Right kidney (tissue), 1 donor: Measurements from ENCODE around the gene HSD17B2.

Source experiments
- DNase-seq: peaks from one replicate; pipeline ENCODE4 v3.0.0-alpha.2; 2016

Gene HSD17B2

DNA sequence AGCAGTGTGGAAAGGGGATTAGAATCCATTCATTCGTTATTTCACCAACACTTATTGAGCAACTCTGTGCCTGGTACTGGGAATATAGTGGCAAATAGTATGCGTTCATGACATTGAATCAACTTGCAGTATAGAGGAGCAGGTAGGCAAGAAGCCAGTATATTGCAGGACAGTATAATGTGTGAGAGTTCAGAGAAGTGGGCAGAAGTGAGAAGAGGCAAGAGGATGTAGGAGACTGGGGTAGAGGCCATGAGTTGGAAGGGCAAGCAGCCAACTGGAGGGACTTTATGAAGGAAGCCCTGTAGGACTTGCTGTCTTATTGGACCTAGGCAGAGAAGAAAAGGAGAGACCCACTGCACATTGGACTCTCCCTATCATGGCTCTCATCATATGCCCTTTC, 12.3 kb downstream of the HSD17B2 start:
- no peak for DNase-seq

DNA sequence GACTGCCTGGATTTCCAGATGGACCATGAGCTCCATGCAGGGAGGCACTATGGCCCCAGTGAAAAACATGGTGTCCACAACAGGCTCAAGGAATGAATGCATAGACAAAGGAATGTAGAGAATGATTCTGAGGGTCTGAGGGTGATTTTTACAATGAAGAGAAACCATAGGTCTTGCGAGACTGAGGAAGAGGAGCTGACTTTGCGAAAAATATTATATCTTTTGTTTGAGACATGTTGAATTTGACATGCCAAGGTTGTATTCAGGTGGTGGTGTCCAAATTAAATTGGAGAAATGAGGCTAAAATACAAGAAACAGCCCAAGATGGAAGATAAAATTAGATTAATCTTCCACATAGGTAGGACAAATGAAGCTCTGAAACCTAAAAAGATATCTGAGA, 12.7 kb downstream of the HSD17B2 start:
- DNase-seq = no peak

DNA sequence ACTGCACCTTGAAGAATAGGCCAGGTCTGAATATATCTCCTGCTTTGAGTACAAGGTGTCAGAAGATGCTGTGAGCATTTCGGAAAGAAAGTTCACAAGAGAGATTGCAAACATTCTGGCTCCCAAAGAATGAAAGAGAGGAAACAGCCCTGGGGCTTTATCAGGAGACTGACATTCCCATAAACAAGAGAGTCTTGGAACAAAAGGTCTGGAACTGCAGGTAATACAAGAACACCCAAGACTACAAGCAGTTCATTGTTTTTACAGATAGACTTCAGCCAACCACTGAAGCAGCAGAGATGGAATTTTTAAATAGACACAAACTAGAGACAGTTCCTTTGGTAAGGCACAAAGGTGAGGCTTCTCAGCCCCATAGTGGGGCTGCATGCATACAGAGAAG, 14.4 kb downstream of the HSD17B2 start:
- no peak for DNase-seq

DNA sequence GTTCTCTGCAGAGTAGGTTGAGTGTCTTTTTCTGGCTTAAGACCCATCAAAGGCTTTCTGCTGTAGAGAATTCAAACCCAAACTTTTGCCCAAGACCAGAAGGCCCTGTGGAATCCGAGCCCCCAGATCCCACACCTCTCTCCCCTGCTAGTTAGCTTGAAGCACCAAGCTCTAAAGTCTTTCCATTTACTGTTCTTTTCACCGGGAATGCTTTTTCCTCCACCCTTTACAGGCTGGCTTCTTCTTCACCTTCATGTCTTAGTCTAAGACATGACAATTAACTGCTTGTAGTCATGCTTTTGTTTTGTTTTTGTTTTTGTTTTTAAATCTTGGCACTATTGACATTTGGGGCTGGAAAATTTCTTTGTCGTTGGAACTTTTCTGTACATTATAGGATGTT, 15.5 kb downstream of the HSD17B2 start:
- DNase-seq = no peak

DNA sequence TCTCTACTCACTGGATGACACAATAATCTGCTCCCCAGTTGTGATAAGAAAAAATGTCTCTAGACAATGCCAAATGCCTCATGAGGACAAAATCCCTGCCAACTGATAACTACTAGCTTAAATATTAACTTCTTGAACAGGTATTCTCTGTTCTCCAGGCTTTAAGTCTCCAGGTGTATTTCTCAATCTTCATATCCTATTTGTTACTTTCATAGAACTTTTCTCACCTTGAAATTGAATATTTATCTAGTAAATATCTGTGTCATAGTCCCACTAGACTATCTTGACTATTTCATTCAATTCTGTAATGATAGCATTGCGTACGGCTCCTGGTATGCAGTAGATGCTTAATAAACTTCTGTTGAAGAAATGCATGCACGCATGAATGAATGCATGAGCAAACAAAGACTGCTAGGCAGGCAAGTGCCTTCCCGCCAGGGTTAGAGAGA, 15.9 kb downstream of the HSD17B2 start:
- DNase-seq = no peak

DNA sequence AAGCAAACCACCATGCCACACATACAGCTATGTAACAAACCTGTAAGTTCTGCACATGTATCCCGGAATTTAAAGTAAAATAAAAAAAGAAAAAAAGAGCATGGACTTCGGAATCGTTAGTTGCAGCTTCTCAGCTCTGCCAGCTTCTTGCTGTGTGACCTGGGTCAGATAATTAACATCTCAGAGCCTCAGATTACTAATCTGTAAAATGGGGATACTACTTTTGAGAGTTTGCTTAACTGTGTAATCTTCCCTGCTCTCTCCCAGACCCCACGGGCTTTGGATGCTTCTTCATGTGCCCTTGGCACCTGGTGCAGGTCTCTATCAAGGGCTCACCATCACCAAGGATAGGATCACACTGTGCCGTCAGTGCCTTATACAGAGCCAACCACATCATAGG, 16.6 kb downstream of the HSD17B2 start:
- DNase-seq = no peak

DNA sequence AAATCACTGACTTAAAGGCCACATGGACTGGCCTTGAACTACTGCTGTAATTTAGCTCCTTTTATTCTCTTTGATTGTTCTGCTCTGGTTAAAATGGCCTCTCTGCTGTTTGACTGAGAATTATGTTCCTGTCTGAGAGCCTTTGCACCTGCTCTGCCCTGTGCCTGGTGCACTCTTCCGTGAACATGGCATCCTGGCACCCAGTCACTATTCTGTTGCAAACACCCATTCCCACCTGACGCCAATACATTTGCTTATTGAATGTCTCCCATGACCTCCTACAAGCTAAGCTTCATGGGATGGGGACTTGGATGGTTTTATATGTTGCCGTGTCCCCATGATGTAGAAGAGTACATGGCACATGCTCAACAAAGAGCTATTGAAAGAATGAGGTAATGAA, 20.1 kb downstream of the HSD17B2 start:
- no peak for DNase-seq

DNA sequence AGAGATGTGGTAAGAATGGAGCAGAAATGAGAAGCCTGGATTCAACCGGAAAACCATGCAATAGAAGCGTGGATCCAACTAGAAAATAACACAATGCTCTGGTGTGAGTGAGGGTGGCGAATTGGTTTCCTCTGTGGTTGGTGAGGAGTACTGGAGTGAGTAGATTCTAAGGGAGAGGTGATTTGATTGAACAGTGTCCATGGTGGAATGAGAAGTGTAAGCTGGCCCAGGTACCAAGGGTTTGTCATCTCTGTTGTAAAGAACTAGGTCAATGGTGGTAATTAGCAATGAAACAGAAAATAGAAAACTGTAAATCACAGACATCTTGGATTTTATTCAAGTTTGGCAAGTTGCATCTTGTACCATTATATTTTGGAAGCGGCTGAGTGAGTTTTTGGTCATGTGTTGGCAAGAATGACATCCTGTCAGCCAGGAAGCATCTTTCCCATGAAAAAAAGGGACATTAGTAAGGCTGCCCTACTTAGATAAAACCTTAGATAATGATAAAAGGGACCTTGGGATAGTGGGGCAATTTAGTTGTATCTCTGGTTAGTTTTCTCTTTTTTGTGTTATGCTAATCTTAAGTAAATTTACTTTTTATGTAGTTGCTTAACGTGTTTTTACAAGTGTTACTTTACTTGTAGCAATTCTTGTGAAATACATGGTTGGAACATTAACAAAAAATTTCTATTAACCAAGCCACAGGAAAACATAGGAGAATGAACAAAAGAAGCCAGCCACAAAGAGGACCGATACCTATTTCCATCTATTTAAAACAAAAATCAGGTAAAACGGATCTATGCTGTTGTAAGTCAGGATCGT, 20.9 kb downstream of the HSD17B2 start:
- DNase-seq = no peak

DNA sequence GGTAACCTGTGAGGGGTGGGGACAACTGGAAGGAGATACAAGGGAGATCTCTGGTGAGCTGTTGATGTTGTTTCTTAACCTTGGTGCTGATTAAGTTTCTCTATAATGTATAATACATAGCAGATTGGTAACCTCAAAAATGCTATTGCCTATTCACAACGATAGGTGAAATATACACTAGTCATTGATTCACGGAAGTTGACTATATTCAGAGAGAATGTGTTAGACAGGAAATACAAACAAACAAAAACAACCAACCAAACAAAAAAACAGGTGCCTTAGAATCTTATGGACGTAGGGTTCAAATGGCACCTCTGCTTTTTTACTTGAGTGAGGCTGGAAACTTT, 21.5 kb downstream of the HSD17B2 start:
- no peak for DNase-seq

DNA sequence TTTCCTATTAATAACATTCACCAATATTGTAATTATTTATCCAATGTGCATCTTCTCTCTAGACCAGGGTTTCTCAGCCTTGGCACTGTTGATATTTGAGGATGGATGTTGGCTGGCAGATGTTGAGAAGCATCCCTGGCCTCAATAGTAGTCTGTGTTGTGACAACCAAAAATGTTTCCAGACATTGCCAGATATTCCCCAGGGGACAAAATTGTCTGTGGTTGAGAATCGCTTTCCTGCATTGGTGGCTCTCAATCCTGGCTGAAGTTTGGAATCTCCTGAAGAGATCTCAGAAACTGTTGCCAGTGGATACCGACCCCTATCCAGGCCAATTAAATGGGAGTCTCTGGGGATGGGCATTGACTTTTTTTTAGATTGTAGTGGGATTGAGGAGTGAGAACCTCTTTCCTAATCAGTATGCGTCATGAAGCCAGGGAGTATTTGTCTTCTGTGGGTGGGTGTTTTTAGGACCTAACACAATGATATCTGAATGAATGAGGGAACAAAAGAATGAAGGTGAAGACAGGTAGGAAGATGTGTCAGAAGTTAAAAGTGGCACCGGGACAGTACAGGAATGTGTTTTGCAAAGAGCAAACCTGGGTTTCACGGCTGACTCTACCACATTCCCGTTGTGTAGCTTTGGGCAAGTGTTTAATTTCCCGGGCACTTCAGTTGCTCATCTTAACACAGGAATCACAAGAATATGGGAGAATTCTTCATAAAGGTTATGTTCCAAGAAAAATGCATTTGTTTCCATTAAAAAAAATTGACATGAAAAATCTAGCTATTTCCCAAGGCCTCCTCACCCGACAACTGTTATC, 24.3 kb downstream of the HSD17B2 start:
- no peak for DNase-seq

DNA sequence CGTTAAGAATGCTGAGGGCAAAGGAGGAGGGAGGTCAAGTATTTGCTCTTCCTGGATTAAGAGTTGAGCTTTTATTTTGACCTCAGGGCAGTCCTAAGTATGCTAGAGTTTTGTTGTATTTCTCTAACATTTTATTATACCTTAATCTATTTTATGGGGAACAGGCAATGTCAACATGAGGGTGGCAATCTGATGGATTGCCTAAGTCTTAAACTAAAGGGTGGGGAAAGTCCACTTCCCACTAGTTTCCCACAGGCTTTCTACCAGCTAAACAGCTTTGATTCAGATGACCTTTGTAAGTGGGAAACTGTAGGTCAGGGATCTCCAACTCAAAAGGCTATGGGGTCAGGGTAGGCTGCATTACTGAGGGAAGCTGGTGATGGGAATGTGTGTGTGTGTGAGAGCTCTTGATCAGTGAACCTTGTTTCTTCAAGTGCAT, 24.9 kb downstream of the HSD17B2 start:
- DNase-seq = no peak

DNA sequence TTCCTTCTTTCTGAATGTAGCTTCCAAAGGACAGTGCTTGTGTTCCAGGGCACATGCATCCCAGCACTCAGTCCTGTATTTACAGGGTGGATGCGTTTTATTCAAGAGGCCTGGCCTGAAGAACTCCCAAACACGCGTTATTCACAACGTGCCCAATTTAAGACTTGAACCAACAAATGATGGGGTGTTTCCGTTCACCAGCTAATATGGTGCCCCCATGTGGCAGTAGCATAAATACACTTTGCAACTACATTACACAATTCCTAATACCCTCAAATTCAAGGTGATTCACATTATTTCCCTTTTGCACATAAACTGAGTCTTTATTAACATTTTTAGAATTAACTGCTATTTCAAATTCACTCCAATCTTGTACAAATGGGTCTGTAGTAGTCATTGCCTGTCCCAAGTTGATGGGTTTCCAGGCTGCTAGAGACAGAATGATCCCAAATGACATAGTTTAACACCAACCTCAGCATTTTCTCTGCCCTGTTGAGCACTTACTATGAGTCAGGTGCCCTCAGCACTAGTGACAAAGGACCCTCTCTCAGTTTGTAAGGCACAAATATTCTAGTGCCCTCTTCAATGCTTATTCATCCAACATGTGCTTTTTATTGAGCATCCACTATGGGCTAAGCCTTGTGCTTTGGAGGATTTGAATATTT, 26.9 kb downstream of the HSD17B2 start:
- DNase-seq = no peak

DNA sequence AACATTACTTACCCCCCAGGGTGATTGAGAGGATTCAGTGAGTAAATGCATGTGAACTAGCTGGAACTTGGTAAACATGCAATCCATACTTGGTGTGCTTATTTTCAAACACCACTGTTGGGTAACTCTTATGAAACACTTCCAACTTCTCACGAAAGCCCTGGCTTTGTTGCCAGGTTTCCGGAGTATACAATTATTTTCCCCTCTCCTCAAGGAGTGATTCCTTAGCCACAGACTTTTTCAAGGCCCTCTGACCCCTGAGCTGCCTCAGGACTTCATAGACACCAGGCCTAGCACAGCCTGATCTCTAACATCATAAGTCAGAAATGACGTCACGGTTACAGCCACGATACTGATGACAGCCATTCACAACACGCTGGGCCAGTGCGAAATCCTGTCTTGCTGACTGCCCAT, 27.6 kb downstream of the HSD17B2 start:
- DNase-seq = no peak

DNA sequence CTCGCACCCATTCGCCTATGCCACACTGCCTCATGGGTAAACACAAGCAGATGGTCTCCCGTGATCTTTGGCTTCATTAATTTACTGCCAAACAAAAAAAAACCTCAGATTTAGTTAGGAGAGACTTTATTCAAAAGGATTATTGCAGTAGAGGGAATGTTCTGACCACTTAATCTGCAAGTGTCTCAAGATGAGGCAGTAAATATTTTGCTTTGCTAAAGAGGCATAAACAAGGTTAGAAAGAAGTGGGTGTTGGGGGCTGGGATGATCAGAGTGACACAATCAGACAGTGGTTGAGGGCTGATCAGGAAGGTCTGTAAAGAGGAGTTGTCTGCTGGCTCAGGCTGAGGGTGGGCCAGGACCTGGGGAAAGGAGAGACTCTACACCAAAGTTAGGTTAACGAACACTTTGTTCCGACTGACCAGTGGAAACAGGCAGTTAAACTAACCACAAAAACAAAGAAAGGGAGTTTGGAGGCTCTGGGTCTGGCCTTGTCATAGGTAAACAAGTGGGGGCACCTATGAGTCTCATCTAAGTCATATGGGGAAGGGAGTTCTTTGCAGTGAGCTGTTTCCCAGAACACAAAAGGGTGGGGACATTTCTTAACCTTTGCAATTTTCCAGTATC, 28.5 kb downstream of the HSD17B2 start:
- no peak for DNase-seq

DNA sequence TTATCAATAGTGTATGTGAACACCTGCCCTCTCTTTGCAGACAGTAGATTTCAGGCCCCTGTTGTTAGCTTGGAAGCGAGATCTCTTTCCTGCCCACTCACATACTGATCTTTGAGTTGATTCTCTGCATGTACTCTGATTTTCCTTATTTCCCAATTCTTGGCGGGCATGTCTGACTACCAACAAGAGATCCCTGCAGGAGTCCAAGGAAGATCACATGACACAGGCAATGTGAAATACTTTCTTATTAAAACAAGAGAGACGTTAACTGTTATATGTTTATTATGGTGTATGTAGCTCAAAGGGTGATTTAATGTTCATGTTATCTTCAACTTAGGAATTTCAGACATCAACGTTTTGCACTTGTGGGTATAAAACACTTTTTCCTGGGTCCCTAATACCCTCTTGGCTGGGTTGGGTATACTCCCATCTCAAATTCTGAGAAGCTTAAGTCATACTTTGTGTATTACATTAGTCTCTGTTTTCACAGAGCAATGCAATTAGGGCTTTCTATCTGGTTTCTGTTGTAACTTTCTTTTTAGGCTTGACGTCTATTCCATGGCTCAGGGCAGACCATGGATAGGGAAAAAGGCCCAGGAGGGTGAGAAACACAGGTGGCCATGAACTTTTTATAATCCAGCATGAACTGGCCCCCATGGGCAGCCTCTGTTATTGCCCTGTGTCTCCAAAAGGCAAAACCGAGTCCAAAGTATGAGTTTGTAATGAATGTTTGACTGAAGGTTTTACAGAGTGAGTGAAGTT, 32.2 kb downstream of the HSD17B2 start:
- DNase-seq = no peak

DNA sequence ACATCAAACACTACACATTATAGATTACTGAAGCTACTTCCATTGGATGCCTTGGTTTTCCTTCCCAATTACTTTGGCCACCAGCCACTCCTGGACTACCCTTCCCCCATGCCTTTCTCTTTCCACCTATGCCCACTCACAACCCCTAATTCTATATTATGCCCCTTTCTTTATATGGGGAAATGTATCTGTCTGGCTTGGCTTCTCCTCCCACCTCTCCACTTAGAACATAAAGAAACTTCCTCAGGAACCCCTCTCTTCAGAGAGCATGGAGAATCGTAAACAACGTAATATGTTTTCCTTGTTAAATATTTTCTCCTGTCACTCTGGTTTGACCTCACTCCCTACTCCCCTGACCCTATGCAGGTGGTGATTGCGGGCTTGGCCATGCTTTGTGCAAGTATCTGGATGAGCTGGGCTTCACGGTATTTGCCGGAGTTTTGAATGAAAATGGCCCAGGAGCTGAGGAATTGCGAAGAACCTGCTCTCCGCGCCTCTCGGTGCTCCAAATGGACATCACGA, 32.8 kb downstream of the HSD17B2 start:
- no peak for DNase-seq

DNA sequence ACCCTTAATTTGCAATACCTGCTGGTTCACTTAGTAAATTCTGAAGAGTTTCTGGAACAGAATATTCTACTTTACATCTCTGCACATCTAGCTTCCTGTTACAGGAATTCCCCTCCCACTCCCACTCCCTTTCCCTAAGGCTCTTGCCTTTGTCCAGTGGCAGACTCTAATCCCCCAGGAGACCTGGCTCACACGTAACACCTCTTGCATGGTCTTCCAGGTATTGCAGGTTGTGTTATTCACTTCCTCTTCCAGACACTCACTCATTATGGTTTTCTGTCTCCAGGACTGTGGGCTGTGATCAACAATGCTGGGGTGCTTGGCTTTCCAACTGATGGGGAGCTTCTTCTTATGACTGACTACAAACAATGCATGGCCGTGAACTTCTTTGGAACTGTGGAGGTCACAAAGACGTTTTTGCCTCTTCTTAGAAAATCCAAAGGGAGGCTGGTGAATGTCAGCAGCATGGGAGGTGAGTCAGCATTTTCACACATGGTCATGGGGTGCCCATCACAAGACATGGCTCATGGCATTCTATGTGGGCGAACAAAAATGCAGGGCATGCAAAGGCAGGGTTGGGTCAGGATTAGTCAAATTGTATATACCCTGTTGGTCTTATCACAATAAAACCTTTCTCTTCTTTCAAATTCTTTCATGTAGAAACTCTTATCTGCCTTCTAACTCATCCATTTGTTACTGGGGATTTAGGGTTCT, 35.8 kb downstream of the HSD17B2 start:
- DNase-seq = no peak

DNA sequence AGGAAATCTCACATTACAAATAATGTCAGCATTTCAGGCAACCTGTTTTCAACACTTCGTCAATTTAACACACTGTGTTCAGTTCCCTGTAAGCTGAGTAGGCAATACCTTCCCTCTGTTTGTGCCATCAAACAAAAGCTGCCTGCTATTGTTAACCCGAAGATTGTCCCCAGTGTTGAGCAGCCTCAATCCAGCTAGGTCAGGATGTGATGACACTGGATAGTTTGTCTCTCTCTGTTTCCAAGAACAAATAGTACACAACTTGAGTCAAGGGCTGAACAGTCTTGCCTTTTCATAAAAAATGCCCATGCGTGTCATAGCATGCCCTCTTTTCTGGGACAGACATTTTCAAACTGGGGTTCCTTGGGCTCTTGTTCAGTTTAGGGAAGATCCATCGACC, 36.4 kb downstream of the HSD17B2 start:
- DNase-seq = no peak

DNA sequence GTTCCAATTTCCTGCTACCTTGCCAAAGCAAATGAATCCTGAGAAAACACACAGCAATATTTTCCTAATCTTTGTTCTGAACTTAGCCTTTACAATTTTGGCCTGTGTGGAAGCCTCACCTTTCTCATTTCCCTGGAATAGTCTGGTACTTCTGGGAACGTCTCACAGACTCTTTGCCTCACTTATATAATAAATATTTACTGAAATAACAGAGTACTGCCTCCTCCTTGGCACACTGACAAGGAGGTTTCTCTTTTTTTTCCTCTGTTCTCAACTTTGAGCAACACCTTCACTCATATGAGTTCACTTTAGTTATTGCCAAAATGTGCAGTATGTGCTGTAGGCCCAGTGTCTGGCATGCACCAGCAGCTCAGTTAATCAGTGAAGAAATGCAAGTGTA, 37.3 kb downstream of the HSD17B2 start:
- no peak for DNase-seq

DNA sequence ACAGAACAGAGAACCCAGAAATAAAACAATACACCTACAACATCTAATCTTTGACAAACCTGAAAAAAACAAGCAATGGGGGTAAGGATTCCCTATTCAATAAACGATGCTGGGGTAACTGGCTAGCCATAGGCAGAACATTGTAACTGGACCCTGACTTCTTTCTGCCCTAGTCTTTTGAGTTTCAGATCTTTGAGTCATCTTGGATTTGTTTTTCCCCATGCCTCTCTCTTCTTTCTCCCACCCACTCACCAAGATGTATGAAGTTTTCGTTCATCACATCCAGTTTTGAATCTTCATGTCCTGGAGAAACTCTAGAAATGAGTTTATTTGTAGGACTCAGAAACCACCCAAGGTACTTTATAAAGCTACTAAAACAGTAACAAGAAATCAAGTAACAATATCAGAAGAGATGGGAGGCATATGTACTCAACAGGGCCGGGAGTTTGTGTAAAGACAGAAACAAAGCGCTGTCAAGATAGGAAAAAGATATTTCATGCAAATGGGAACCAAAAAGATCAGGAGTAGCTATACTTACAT, 39.0 kb downstream of the HSD17B2 start:
- DNase-seq = no peak

DNA sequence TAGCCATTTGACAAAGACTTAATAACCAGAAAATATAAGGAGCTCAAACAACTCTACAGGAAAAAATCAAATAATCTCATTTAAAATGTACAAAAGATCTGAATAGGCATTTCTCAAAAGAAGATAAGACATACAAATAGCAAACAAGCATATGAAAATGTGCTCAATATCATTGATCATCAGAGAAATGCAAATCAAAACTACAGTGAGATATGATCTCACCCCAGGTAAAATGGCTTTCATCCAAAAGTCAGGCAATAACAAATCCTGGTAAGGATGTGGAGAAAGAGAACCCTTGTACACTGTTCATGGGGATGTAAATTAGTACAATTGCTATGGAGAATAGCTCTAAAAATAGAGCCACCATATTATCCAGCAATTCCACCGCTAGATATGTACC, 43.1 kb downstream of the HSD17B2 start:
- DNase-seq = no peak
